Activated CD4-positive, alpha-beta T cell treated with anti-CD3 and anti-CD28 coated beads, Interleukin-2, amount 10 ng/mL, durations not matched to agents 7 days and 5 days (primary cell): Measurements from ENCODE around the gene RMND5B. TPM values are rescaled to one million over a fixed set of nuclear protein-coding genes. Genes with fewer than 3 reads are reported as not detected.
A peak's percentile ranks its signal among the peaks of the same experiment; 100 is the strongest.
"Not testable (repeated sequence)": the region's sequence is repeated elsewhere in the genome, so short reads cannot be mapped to it uniquely, and the experiment has no call there.

Source experiments
- CTCF ChIA-PET: fragments of 350-600 bp; sonication (Branson Sonifier 250); formaldehyde crosslinking; loops from one replicate; lab custom pipeline; 2021; ENCODE audit warnings: antibody characterized with exemption; lab: Charles Lee
- POLR2A ChIA-PET: fragments of 350-600 bp; sonication (Branson Sonifier 250); formaldehyde crosslinking; loops from one replicate; lab custom pipeline; 2021; ENCODE audit warnings: antibody characterized with exemption; lab: Charles Lee
- DNase-seq: peaks from one replicate; pipeline ENCODE4 v3.0.0-alpha.2; 2020
- H3K27ac Mint-ChIP-seq: one replicate; pipeline ENCODE4 v1.8.0; 2021; ENCODE audit warnings: mild to moderate bottlenecking, moderate library complexity, mixed read lengths
- H3K27me3 Mint-ChIP-seq: one replicate; pipeline ENCODE4 v1.8.0; 2021; ENCODE audit warnings: mixed read lengths
- H3K36me3 Mint-ChIP-seq: one replicate; pipeline ENCODE4 v1.8.0; 2021; ENCODE audit warnings: low read depth, mixed read lengths
- H3K4me1 Mint-ChIP-seq: one replicate; pipeline ENCODE4 v1.8.0; 2021; ENCODE audit warnings: mixed read lengths
- H3K4me3 Mint-ChIP-seq: one replicate; pipeline ENCODE4 v1.8.0; 2021; ENCODE audit warnings: mild to moderate bottlenecking, moderate library complexity, mixed read lengths
- H3K9me3 Mint-ChIP-seq: one replicate; pipeline ENCODE4 v1.8.0; 2021; ENCODE audit warnings: mixed read lengths
- total RNA-seq, 2 experiments: library from RNA; stranded (reverse); gene quantifications; one replicate each; pipeline ENCODE4 v1.2.3, GENCODE V29; 2021

The RMND5B gene, protein sequence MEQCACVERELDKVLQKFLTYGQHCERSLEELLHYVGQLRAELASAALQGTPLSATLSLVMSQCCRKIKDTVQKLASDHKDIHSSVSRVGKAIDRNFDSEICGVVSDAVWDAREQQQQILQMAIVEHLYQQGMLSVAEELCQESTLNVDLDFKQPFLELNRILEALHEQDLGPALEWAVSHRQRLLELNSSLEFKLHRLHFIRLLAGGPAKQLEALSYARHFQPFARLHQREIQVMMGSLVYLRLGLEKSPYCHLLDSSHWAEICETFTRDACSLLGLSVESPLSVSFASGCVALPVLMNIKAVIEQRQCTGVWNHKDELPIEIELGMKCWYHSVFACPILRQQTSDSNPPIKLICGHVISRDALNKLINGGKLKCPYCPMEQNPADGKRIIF
- total RNA-seq: 10 to 100 TPM; 21.4 to 22.7 TPM

DNA sequence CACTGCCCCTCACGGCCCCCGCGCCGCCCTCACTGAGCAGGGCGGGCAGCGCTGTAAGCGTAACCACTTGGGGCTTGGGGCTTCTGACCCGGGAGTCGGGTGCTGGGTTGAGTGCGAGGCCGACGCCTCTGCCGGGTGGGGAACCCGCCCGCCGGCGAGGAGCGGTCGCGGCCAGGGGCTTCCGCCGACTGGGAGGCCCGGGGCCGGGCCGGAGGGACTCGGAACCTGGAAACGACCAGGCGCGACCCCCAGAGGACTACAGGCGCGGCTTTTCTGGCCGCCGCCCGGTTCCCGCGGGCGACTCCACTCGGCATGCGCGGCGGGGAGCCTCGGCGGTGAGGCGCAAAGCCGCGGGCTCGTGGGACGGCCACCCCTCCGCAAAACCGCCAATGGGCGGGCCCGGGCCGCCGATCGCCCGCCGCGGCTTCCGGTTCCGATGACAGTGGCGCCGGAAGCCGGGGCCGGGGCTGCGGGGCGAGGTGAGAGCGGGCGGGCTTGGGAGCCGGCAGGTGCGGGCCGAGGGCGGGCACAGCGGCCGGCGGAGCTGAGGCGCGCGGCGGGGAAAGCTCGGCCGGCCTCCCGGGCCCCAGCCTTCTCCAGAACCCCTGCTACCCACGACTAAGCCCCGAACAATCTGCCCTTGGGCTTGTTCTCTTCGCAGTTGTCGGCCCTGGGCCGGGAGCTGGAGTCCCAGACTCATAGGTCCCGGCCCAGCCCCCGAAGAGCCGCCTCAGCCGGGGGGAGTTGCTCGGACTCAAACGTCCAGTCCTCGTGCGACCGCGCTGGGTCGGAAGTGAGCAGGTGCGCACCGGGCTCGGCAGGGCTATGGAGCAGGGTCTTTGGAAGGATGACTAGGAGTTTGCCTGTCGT is at the start of gene RMND5B:
Gene RMND5B (plus strand): TSS at position 439 of the 870 bp plus-strand sequence. CDS start 7,106 bp downstream, outside the sequence.
- CTCF ChIA-PET: interaction anchor here (1.0 to 3.1 kb wide), 3 partner anchors 10 to 19 kb away, joined by 3 to 17 read pairs (median 3); partner anchors contain the start of gene N4BP3
- no peaks in the 10 kb centered on the region for H3K9me3 Mint-ChIP-seq
- peak within 1 kb of the TSS; percentile 88 for H3K27ac Mint-ChIP-seq
- peak within 1 kb of the TSS; percentile 80 for H3K4me3 Mint-ChIP-seq
- POLR2A ChIA-PET: interaction anchor here (0.6 kb wide), 1 partner anchor 20 kb away, joined by 3 read pairs; no protein-coding TSS in a partner anchor
- peaks cover 27% of the 10 kb centered on the region for H3K4me1 Mint-ChIP-seq
- no peaks in the 10 kb centered on the region for H3K27me3 Mint-ChIP-seq
- DNase-seq: peak; percentile 79
- no peaks in the 10 kb centered on the region for H3K36me3 Mint-ChIP-seq

DNA sequence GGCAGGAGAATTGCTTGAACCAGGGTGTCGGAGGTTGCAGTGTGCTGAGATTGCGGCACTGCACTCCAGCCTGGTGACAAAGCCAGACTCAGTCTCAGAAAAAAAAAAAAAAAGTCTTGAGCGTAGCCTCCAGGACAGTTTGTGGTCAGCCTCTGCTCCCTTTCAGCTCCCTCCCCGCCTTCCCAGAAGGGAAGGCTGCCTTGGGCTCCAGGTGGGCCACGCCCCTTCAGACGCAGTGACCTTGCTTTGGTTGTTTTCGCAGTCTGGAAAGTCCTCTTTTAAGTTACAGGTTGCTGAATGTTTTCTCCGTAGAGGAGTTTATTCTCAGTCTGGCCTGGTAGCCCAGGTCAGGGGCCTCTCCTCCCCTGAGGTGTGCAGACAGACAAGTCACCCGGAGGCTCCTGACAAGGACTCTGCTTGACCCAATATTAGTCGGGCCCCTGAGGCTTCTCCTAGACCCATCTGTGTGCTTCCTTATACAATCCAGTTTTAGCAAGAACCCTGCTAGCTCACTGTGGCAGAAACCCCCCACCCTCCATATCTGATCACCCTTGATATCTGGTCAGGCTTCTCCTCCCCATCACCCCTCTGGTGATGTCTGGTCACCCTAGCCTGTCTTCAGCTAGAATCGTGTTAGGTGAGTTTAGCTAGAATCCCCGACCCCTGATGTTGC is 49.1 kb upstream of the RMND5B start:
- DNase-seq: no peak
- H3K27ac Mint-ChIP-seq: no peak overlapping the region
- ChIA-PET POLR2A (no interaction called here), CTCF (interaction anchor here (0.6 kb wide), 1 partner anchor 77 kb away, joined by 3 read pairs; no protein-coding TSS in a partner anchor)
- H3K4me3 Mint-ChIP-seq: no peak overlapping the region
- H3K27me3 Mint-ChIP-seq: no peaks in the 10 kb centered on the region
- no peaks in the 10 kb centered on the region for H3K9me3 Mint-ChIP-seq
- H3K4me1 Mint-ChIP-seq: no peaks in the 10 kb centered on the region
- no peaks in the 10 kb centered on the region for H3K36me3 Mint-ChIP-seq

DNA sequence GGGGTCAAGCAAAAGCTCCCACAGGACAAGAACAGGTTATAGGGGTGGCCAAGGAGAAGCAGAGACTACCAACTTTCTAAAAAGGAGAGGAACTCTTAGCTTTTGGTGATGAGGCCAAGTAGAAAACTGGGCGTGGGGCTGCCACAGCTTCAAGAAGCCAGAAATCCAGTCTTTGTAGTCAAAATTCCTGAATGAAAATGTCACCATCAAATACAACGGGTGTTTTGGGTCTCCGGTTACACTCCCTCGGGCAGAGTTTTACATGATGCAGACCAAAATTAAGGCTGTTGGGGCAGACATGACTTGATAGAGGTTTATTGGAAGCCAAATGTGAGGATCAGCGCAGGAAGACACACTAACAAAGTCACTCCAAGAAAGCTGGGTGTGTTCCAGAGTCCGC is 46.9 kb upstream of the RMND5B start:
- POLR2A ChIA-PET: no interaction called here
- no peak for DNase-seq
- Mint-ChIP-seq H3K4me3 (no peak overlapping the region), H3K9me3 (no peaks in the 10 kb centered on the region), H3K4me1 (no peaks in the 10 kb centered on the region), H3K27me3 (peaks cover 2% of the 10 kb centered on the region), H3K27ac (no peak overlapping the region), H3K36me3 (no peaks in the 10 kb centered on the region)
- CTCF ChIA-PET: interaction anchor here (0.6 kb wide), 1 partner anchor 152 kb away, joined by 3 read pairs; no protein-coding TSS in a partner anchor

DNA sequence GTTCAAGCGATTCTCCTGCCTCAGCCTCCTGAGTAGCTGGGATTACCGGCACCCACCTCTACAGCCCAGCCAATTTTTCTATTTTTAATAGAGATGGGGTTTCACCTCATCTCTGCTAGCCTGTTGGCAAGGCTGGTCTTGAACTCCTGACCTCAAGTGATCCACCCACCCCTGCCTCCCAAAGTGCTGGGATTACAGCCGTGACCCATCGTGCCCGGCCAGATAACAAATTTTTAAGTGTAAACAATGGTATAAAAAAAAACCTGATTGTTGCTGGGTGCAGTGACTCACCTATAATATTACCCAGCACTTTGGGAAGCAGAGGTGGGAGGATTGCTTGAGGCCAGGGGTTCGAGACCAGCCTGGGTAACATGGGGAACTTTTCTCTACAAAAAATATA is 45.5 kb upstream of the RMND5B start:
- H3K4me1 Mint-ChIP-seq: no peaks in the 10 kb centered on the region
- DNase-seq: no peak
- ChIA-PET CTCF (no interaction called here), POLR2A (no interaction called here)
- no peaks in the 10 kb centered on the region for H3K9me3 Mint-ChIP-seq
- no peak overlapping the region for H3K4me3 Mint-ChIP-seq
- H3K27ac Mint-ChIP-seq: no peak overlapping the region
- peaks cover 2% of the 10 kb centered on the region for H3K27me3 Mint-ChIP-seq
- no peaks in the 10 kb centered on the region for H3K36me3 Mint-ChIP-seq

DNA sequence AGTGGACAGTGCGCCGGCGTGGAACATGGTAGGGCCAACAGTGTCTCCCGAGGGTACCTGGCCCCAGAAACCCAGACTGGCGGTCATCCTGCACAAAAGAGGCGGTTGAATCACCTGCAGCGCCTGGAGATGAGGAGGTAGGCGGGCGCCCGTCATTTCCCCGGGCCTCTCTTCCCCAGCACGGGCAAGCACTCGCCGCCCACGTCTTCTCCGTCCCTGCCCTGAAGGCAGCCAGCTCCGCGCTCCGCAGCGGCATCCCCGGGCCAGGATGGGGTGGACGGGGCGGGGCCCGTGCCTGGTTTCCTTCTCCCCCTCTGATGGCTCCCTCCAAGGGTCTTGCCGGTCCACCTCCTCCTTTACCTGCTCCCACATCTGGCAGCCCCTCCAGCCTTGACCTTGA is 44.5 kb upstream of the RMND5B start:
- no peaks in the 10 kb centered on the region for H3K9me3 Mint-ChIP-seq
- no peaks in the 10 kb centered on the region for H3K4me1 Mint-ChIP-seq
- ChIA-PET POLR2A (no interaction called here), CTCF (no interaction called here)
- no peak for DNase-seq
- H3K36me3 Mint-ChIP-seq: no peaks in the 10 kb centered on the region
- H3K4me3 Mint-ChIP-seq: no peak overlapping the region
- peaks cover 2% of the 10 kb centered on the region for H3K27me3 Mint-ChIP-seq
- H3K27ac Mint-ChIP-seq: no peak overlapping the region

DNA sequence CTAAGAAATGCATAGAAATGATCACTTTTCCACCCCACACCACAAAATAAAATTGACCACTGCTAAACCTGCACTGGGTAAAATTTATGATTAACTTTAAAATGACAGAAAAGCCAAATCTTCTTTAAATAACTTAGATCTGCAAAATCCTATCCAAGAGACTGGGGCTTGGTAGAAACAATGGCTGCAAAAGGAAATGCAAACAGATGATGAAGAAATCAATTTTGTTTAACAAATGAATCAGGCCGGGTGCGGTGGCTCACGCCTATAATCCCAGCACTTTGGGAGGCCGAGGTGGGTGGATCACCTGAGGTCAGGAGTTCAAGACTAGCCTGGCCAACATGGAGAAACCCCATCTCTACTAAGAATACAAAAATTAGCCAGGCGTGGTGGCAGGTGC is 43.6 kb upstream of the RMND5B start:
- H3K36me3 Mint-ChIP-seq, H3K4me3 Mint-ChIP-seq, H3K27me3 Mint-ChIP-seq, DNase-seq, CTCF ChIA-PET, POLR2A ChIA-PET, H3K4me1 Mint-ChIP-seq, H3K27ac Mint-ChIP-seq, H3K9me3 Mint-ChIP-seq: not testable (repeated sequence)

DNA sequence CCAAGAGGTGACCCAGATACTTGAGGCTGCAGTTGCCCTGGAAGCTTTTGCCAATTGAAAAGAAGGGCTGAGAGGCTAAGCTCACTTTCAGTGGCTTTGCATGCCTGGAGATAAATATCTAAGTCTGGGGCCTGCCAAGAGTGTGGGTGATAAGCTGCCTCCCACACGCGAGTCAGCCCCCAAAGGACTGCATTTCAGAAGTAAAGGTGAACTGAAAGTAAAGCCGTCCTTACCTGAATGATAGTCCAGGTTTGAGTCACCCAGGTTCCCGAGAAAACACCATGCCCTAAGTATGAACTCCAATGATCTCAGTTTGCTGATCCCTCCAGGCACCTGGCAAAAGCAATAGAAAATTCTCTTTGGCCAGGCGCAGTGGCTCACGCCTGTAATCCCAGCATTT is 40.0 kb upstream of the RMND5B start:
- Mint-ChIP-seq H3K36me3 (no peaks in the 10 kb centered on the region), H3K4me3 (no peak overlapping the region), H3K9me3 (peaks cover 2% of the 10 kb centered on the region), H3K4me1 (peaks cover 15% of the 10 kb centered on the region), H3K27ac (no peak overlapping the region), H3K27me3 (peaks cover 2% of the 10 kb centered on the region)
- POLR2A ChIA-PET: no interaction called here
- CTCF ChIA-PET: interaction anchor here (0.6 to 1.5 kb wide), 3 partner anchors 16 to 35 kb away, joined by 3 to 6 read pairs (median 4); no protein-coding TSS in a partner anchor
- no peak for DNase-seq

DNA sequence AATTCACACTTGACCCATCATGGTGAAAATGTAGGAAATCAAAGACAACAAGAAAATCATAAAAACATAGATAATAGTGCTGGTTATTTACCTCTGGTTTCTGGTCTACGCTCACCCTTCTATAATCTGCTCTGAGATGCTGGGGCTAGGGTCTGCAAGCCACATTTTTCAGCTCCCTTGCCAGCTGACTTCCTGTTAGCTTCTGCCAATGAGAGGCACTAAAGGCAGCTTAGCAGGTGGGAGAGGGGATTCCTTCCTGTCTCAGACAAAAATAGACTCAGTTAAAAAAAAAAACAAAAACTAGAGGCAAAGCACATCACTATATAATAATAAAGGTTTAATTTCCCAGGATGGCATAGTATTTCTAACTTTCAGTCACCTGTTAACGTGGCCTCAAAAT is 37.7 kb upstream of the RMND5B start:
- H3K4me3 Mint-ChIP-seq: no peak overlapping the region
- no peak overlapping the region for H3K27ac Mint-ChIP-seq
- peaks cover 2% of the 10 kb centered on the region for H3K9me3 Mint-ChIP-seq
- no peak for DNase-seq
- no peaks in the 10 kb centered on the region for H3K36me3 Mint-ChIP-seq
- H3K27me3 Mint-ChIP-seq: peaks cover 2% of the 10 kb centered on the region
- peaks cover 15% of the 10 kb centered on the region for H3K4me1 Mint-ChIP-seq
- CTCF ChIA-PET: no interaction called here
- POLR2A ChIA-PET: no interaction called here

DNA sequence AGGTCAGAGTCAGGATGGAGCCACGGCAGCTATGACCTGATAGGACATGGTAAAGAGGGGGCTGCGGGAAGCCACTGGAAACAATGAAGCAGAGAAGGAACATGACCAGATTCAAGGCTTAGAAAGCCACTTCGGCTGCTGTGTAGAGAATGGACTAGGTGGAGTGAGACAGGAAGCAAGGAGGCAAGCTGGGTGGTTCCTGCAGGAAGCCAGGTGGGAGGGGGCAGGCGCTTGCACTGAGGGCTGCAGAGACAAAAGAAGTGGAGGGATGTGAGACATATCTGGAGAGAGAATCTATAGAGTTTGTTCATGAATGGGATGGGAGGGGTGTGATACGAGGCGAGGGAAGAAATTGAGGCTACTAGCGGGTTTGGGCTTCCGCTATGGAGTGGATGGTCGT is 36.5 kb upstream of the RMND5B start:
- H3K36me3 Mint-ChIP-seq: no peaks in the 10 kb centered on the region
- CTCF ChIA-PET: interaction anchor here (1.1 kb wide), 1 partner anchor 20 kb away, joined by 3 read pairs; no protein-coding TSS in a partner anchor
- DNase-seq: no peak
- H3K9me3 Mint-ChIP-seq: peaks cover 2% of the 10 kb centered on the region
- peaks cover 15% of the 10 kb centered on the region for H3K4me1 Mint-ChIP-seq
- H3K4me3 Mint-ChIP-seq: no peak overlapping the region
- peak overlapping the region; percentile 31 for H3K27ac Mint-ChIP-seq
- no peaks in the 10 kb centered on the region for H3K27me3 Mint-ChIP-seq
- POLR2A ChIA-PET: no interaction called here

DNA sequence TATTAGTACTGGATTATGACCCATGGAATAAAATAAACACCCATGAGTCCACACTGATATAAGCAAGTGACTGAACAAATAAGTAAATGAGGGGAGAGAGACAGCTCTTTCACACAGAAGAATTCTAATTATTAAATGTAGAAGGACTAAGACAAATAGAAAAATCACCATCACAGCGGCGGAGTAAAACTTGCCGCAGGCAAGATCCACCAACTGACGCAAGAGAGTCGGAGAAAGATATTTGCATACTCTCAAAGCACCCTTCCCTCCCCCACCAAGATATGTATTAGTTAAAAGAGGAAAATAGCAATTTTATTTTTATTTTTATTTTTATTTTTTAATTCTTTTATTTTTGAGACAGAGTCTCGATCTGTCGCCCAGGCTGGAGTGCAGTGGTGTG is 32.1 kb upstream of the RMND5B start:
- Mint-ChIP-seq H3K27ac (no peak overlapping the region), H3K27me3 (no peaks in the 10 kb centered on the region), H3K4me3 (no peak overlapping the region), H3K4me1 (peaks cover 9% of the 10 kb centered on the region), H3K36me3 (no peaks in the 10 kb centered on the region), H3K9me3 (no peaks in the 10 kb centered on the region)
- ChIA-PET CTCF (interaction anchor here (1.5 kb wide), 1 partner anchor 22 kb away, joined by 4 read pairs; no protein-coding TSS in a partner anchor), POLR2A (no interaction called here)
- no peak for DNase-seq

DNA sequence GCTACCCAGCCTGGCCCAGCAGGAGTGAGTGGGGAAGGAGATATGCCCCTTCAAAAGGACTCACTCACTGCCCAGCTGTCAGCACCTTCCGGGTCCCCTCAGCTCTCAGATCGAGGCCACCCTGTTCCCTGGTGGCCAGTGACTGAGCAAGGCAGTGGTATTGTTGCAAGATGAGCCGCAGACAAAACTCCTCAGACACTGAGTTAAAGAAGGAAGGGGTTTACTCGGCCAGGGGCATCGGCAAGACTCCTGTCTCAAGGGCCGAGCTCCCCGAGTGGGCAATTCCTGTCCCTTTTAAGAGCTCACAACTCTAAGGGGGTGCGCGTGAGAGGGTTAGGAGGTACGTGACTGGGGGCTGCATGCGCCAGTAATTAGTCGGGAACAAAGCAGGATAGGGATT is 27.2 kb upstream of the RMND5B start:
- ChIA-PET CTCF (interaction anchor here (0.5 kb wide), 1 partner anchor 41 kb away, joined by 5 read pairs; no protein-coding TSS in a partner anchor), POLR2A (no interaction called here)
- H3K4me3 Mint-ChIP-seq: no peak overlapping the region
- H3K9me3 Mint-ChIP-seq: no peaks in the 10 kb centered on the region
- no peak overlapping the region for H3K27ac Mint-ChIP-seq
- DNase-seq: no peak
- peaks cover 4% of the 10 kb centered on the region for H3K4me1 Mint-ChIP-seq
- H3K36me3 Mint-ChIP-seq: no peaks in the 10 kb centered on the region
- H3K27me3 Mint-ChIP-seq: no peaks in the 10 kb centered on the region

DNA sequence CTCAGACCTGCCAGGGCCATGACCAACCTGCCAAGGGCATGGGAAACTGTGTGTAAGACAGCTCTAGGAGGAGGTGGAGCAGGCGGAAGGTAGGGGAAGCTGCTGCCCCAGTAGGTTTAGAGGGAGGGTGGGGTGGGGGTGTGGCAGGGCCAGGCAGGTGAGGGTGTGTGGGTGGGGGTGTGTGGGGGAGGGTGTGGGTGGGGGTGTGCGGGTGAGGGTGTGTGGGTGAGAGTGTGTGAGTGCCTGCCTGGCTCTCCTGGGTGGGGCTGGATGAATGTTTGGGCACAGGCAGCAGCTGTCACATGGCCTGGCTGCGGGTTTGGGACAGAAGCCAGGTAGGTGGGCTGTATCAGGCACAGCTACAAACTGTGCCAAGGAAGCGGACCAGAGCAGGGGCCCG is 26.3 kb upstream of the RMND5B start:
- POLR2A ChIA-PET: no interaction called here
- Mint-ChIP-seq H3K9me3 (no peaks in the 10 kb centered on the region), H3K36me3 (no peaks in the 10 kb centered on the region), H3K4me1 (peaks cover 10% of the 10 kb centered on the region), H3K27ac (no peak overlapping the region), H3K4me3 (no peak overlapping the region), H3K27me3 (no peaks in the 10 kb centered on the region)
- CTCF ChIA-PET: interaction anchor here (1.6 kb wide), 1 partner anchor 17 kb away, joined by 6 read pairs; no protein-coding TSS in a partner anchor
- DNase-seq: no peak
